Peyer's patch (tissue), 4 donors: ENCODE results near the gene CCL26.

ENCODE experiments used
- CTCF ChIP-seq, 6 experiments: fragments of 450-650 bp in 4 of 6; fragments of 200-600 bp in 2 of 6; sonication (generic) in 1 of 6; IDR thresholded peaks; one replicate each; pipeline ENCODE4 v1.5.1; 2017 to 2019; ENCODE audit warnings: antibody characterized with exemption in 6 of 6, mild to moderate bottlenecking in 3 of 6, moderate library complexity in 1 of 6
- POLR2A ChIP-seq, 2 donors: fragments of 450-650 bp; IDR thresholded peaks; one replicate each; pipeline ENCODE4 v1.5.1; 2017; ENCODE audit warnings: antibody characterized with exemption in 2 of 2, mild to moderate bottlenecking in 2 of 2, moderate library complexity in 2 of 2

- TF ChIP-seq CTCF (IDR thresholded peaks at IDR 0.05), result no peak
- no peak for TF ChIP-seq POLR2A (IDR thresholded peaks at IDR 0.05)
Observed at GRCh38 chr7:75802552-75802821, 30.5 kb upstream of the CCL26 start.
